ENCODE data around the gene ZNF230. TPM values are rescaled to one million over a fixed set of nuclear protein-coding genes. Genes with fewer than 3 reads are reported as not detected.

ZNF230 gene
- total and polyA plus RNA-seq, 2 donors (not counting 3 experiments of a cell fraction or from before 2014, with no cell fraction given): 1.4 to 2.9 TPM

DNA sequence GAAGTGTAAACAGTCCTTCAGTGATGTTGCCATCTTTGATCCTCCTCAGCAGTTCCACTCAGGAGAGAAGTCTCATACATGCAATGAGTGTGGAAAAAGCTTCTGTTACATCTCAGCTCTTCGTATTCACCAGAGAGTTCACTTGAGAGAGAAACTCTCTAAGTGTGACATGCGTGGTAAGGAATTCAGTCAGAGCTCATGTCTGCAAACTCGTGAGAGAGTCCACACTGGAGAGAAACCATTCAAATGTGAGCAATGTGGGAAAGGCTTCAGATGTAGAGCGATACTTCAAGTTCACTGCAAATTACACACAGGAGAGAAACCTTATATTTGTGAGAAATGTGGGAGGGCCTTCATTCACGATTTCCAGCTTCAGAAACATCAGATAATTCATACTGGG lies 7.7 kb downstream of the ZNF230 start:
- FAIRE-seq: no peak
- ChIA-PET POLR2A (no interaction called here), CTCF (no interaction called here)
- H3K9ac ChIP-seq (replicated peaks; ENCODE audit: extremely low read depth, insufficient read depth, low read length): no peak overlapping the region
- no peak overlapping the region for H3K4me2 ChIP-seq (ENCODE audit: insufficient read depth, low read length)
- H3K9me1 ChIP-seq (replicated peaks; ENCODE audit: control insufficient read depth, extremely low read depth, insufficient read depth, low read length): no peaks in the 10 kb centered on the region
- H4K20me1 ChIP-seq (replicated peaks; ENCODE audit: control insufficient read depth, extremely low read depth, insufficient read depth, low read length): no peaks in the 10 kb centered on the region
- intact Hi-C loops (cut with micrococcal nuclease) (no loop called here), dilution Hi-C loops (cut with MboI; ENCODE audit: extremely low pct_ligation_motif_present, low sequenced_read_pairs) (no loop called here)
- no peak overlapping the region for H3K27ac ChIP-seq (ENCODE audit: insufficient read depth, low read depth, low read length)
- H3K9me3 ChIP-seq (replicated peaks; ENCODE audit: control insufficient read depth, insufficient read depth, low read length): peaks cover 11% of the 10 kb centered on the region
- no TSS peak for BruUV-seq (replicated peaks)
- no peaks in the 10 kb centered on the region for H3K27me3 ChIP-seq (ENCODE audit: control insufficient read depth in 2 of 2, insufficient read depth in 2 of 2, low read length in 2 of 2)
- no peak for TF ChIP-seq POLR2AphosphoS5 (IDR thresholded peaks at IDR 0.05; ENCODE audit: insufficient read depth, low read depth, low read length)
- TF ChIP-seq FOS (IDR thresholded peaks at IDR 0.05; ENCODE audit: borderline replicate concordance, insufficient read depth, low read length): no peak
- no peak overlapping the region for H3K4me3 ChIP-seq (replicated peaks in 1 of 3; ENCODE audit: insufficient read depth in 1 of 3, low read depth in 1 of 3, low read length in 3 of 3)
- no peak for DNase-seq (ENCODE audit: low read depth, low spot score)
- no peaks in the 10 kb centered on the region for H3K4me1 ChIP-seq (ENCODE audit: control insufficient read depth, extremely low read depth, insufficient read depth, low read length)
- H3K79me2 ChIP-seq (ENCODE audit: control insufficient read depth, insufficient read depth, low read length): no peaks in the 10 kb centered on the region
- peaks cover 22 to 27% of the 10 kb centered on the region in 2 experiments for H3K36me3 ChIP-seq (ENCODE audit: control insufficient read depth in 2 of 2, extremely low read depth in 1 of 2, insufficient read depth in 2 of 2, low read length in 2 of 2)
- no peak overlapping the region for H2AFZ ChIP-seq (ENCODE audit: low read depth, low read length)

DNA sequence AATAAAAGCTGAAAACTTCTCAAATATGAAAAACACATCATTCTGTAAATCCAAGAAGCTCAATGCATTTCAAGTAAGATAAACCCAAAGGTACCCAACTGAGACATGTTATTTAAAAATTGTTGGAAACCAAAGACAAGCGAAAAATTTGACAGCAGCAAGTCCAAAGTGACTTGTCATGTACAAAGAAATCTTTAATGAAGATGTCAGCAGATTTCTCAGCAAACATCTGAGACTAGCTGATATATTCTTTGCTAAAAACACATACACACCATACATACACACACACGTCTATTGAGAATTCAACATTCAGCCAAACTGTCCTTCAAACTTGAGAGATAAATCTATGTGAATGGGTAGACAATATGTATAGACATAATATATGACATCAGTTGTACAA lies 16.7 kb downstream of the ZNF230 start:
- CTCF ChIA-PET: no interaction called here
- dilution Hi-C loops (cut with MboI; ENCODE audit: extremely low pct_ligation_motif_present, low sequenced_read_pairs): no loop called here

More for the DNA sequence above, 16.7 kb downstream of the ZNF230 start:
- H3K27me3 ChIP-seq (ENCODE audit: control insufficient read depth in 2 of 2, insufficient read depth in 2 of 2, low read length in 2 of 2): peaks cover 2 to 3% of the 10 kb centered on the region in 2 experiments
- no peak overlapping the region for H3K27ac ChIP-seq (ENCODE audit: insufficient read depth, low read depth, low read length)
- no peaks in the 10 kb centered on the region for H3K4me1 ChIP-seq (ENCODE audit: control insufficient read depth, extremely low read depth, insufficient read depth, low read length)
- DNase-seq (ENCODE audit: low read depth, low spot score) (no peak), FAIRE-seq (no peak)
- intact Hi-C loops (cut with micrococcal nuclease): no loop called here
- H3K4me3 ChIP-seq (replicated peaks in 1 of 3; ENCODE audit: insufficient read depth in 1 of 3, low read depth in 1 of 3, low read length in 3 of 3): no peak overlapping the region
- TF ChIP-seq MYC (IDR thresholded peaks at IDR 0.05; ENCODE audit: low read depth, low read length) (no peak), JUN (IDR thresholded peaks at IDR 0.05; ENCODE audit: borderline replicate concordance, insufficient read depth, insufficient read length, low read depth) (no peak), POLR2A (IDR thresholded peaks at IDR 0.05; ENCODE audit: low read depth, low read length) (no peak), FOS (IDR thresholded peaks at IDR 0.05; ENCODE audit: borderline replicate concordance, insufficient read depth, low read length) (no peak)
- H3K9ac ChIP-seq (replicated peaks; ENCODE audit: extremely low read depth, insufficient read depth, low read length): no peak overlapping the region
- no TSS peak for BruUV-seq (replicated peaks)
- H2AFZ ChIP-seq (ENCODE audit: low read depth, low read length): no peak overlapping the region
- H3K79me2 ChIP-seq (ENCODE audit: control insufficient read depth, insufficient read depth, low read length): no peaks in the 10 kb centered on the region
- no peaks in the 10 kb centered on the region for H3K36me3 ChIP-seq (ENCODE audit: control insufficient read depth in 2 of 2, extremely low read depth in 1 of 2, insufficient read depth in 2 of 2, low read length in 2 of 2)
- H3K9me1 ChIP-seq (replicated peaks; ENCODE audit: control insufficient read depth, extremely low read depth, insufficient read depth, low read length): no peaks in the 10 kb centered on the region
- no peak overlapping the region for H3K4me2 ChIP-seq (ENCODE audit: insufficient read depth, low read length)
- H3K9me3 ChIP-seq (replicated peaks; ENCODE audit: control insufficient read depth, insufficient read depth, low read length): no peaks in the 10 kb centered on the region
- POLR2A ChIA-PET: no interaction called here
- H4K20me1 ChIP-seq (replicated peaks; ENCODE audit: control insufficient read depth, extremely low read depth, insufficient read depth, low read length): no peaks in the 10 kb centered on the region

Measured in endothelial cell of umbilical vein (primary cell).